SK-N-SH (cell line): ENCODE measurements around the gene TLN1. TPM values are rescaled to one million over a fixed set of nuclear protein-coding genes. Genes with fewer than 3 reads are reported as not detected.

Experiments used
- CTCF ChIA-PET: fragments of 300-600, 350-600 bp; formaldehyde crosslinking; extraction: SDS; loops from one replicate; lab custom pipeline; 2021; lab: Yijun Ruan, JAX
- POLR2A ChIA-PET: fragments of 350-600 bp; sonication (Branson Sonifier 250); formaldehyde crosslinking; extraction: SDS; loops from one replicate; lab custom pipeline; 2020; ENCODE audit warnings: antibody characterized with exemption, inconsistent platforms; lab: Yijun Ruan, JAX
- DNase-seq: peaks from one replicate; pipeline ENCODE4 v3.0.0; 2012
- H2AFZ ChIP-seq: fragments of 200-600 bp; sonication (generic); 2 replicates; pipeline ENCODE4 v1.8.1; 2016; ENCODE audit warnings: antibody characterized with exemption, mild to moderate bottlenecking, low read depth
- H3F3A ChIP-seq: fragments of 200-600 bp; sonication (generic); replicated peaks from 2 replicates; pipeline ENCODE3; 2016; ENCODE audit warnings: antibody characterized with exemption, mild to moderate bottlenecking; ENCODE audit not compliant: insufficient read depth
- H3K27ac ChIP-seq, 2 experiments: fragments of 200-500 bp in 1 of 2; fragments of 200-600 bp in 1 of 2; sonication (Bioruptor generic) in 1 of 2; sonication (generic), shearing (Covaris generic) in 1 of 2; 2 replicates each; pipeline versions ENCODE4 v1.5.1 to v1.6.1; 2014 to 2016; ENCODE audit warnings: low read depth in 2 of 2, inconsistent platforms in 1 of 2, low read length in 1 of 2, mild to moderate bottlenecking in 1 of 2, mixed read lengths in 1 of 2
- H3K27me3 ChIP-seq: fragments of 200-600 bp; sonication (generic), shearing (Covaris generic); 2 replicates; pipeline ENCODE4 v1.6.1; 2016; ENCODE audit warnings: mixed run types; ENCODE audit not compliant: insufficient read depth
- H3K36me3 ChIP-seq, 2 experiments: fragments of 200-500 bp in 1 of 2; fragments of 200-600 bp in 1 of 2; sonication (Bioruptor generic) in 1 of 2; sonication (generic) in 1 of 2; replicated peaks in 1 of 2; 2 replicates each; pipeline versions ENCODE3 to v1.5.1; 2014 to 2016; ENCODE audit warnings: low read length in 1 of 2, mild to moderate bottlenecking in 1 of 2; ENCODE audit not compliant: insufficient read depth in 2 of 2, control insufficient read depth in 1 of 2
- H3K4me1 ChIP-seq, 2 experiments: fragments of 200-500 bp in 1 of 2; fragments of 200-600 bp in 1 of 2; sonication (Bioruptor generic) in 1 of 2; sonication (generic), shearing (Covaris generic) in 1 of 2; 2 replicates each; pipeline versions ENCODE4 v1.5.1 to v1.6.1; 2014 to 2016; ENCODE audit warnings: low read depth in 1 of 2, low read length in 1 of 2, mixed run types in 1 of 2; ENCODE audit not compliant: insufficient read depth in 2 of 2, control insufficient read depth in 1 of 2
- H3K4me2 ChIP-seq: fragments of 200-600 bp; sonication (generic), shearing (Covaris generic); 2 replicates; pipeline ENCODE4 v1.6.1; 2017; ENCODE audit warnings: mixed run types
- H3K4me3 ChIP-seq, 2 experiments: fragments of 200-500 bp in 1 of 2; fragments of 200-600 bp in 1 of 2; sonication (Bioruptor generic) in 1 of 2; sonication (generic), shearing (Covaris generic) in 1 of 2; 2 replicates each; pipeline versions ENCODE4 v1.5.1 to v1.8.1; 2014 to 2016; ENCODE audit warnings: low read depth in 2 of 2, inconsistent platforms in 1 of 2, low read length in 1 of 2, mild to moderate bottlenecking in 1 of 2, mixed read lengths in 1 of 2, moderate library complexity in 1 of 2
- H3K79me2 ChIP-seq: fragments of 200-600 bp; sonication (generic); 2 replicates; pipeline ENCODE4 v1.8.1; 2017; ENCODE audit warnings: mild to moderate bottlenecking; ENCODE audit not compliant: insufficient read depth
- H3K9ac ChIP-seq: fragments of 200-600 bp; sonication (generic); 2 replicates; pipeline ENCODE4 v1.6.1; 2017; ENCODE audit warnings: mixed run types
- H3K9me2 ChIP-seq: fragments of 200-600 bp; sonication (generic); 2 replicates; pipeline ENCODE4 v1.6.1; 2017; ENCODE audit warnings: mixed run types
- H3K9me3 ChIP-seq: fragments of 200-600 bp; sonication (generic); 2 replicates; pipeline ENCODE4 v1.6.1; 2017; ENCODE audit warnings: mixed run types, mild to moderate bottlenecking, moderate library complexity
- H4K20me1 ChIP-seq: fragments of 200-600 bp; sonication (generic); 2 replicates; pipeline ENCODE4 v1.6.1; 2017; ENCODE audit warnings: mild to moderate bottlenecking, mixed run types; ENCODE audit not compliant: insufficient read depth
- CHD2 ChIP-seq: fragments of 150-350 bp; IDR thresholded peaks from 2 replicates; pipeline ENCODE4 v1.6.1; 2018; ENCODE audit warnings: low read length; ENCODE audit not compliant: partially characterized antibody
- EZH2phosphoT487 ChIP-seq: fragments of 200-600 bp; sonication (generic); IDR thresholded peaks from 2 replicates; pipeline ENCODE4 v1.6.1; 2017; ENCODE audit warnings: low read depth, mixed run types, mild to moderate bottlenecking, antibody characterized with exemption, moderate library complexity, borderline replicate concordance
- GABPA ChIP-seq: IDR thresholded peaks from 2 replicates; pipeline ENCODE4 v1.4.0; 2012; ENCODE audit warnings: low read depth, mild to moderate bottlenecking
- MAX ChIP-seq: IDR thresholded peaks from 2 replicates; pipeline ENCODE4 v1.4.0; 2012; ENCODE audit warnings: low read depth
- NFIC ChIP-seq: IDR thresholded peaks from 2 replicates; pipeline ENCODE4 v1.4.0; 2012; ENCODE audit warnings: borderline replicate concordance
- PBX3 ChIP-seq: IDR thresholded peaks from 2 replicates; pipeline ENCODE4; 2012
- RCOR1 ChIP-seq: fragments of 150-350 bp; IDR thresholded peaks from 2 replicates; pipeline ENCODE4 v1.6.1; 2017; ENCODE audit warnings: antibody characterized with exemption, low read length
- REST ChIP-seq: IDR thresholded peaks from 2 replicates; pipeline ENCODE4 v1.6.1; 2012; ENCODE audit warnings: mild to moderate bottlenecking, low read depth, low read length, moderate library complexity
- RFX5 ChIP-seq: IDR thresholded peaks from 2 replicates; pipeline ENCODE4 v1.6.1; 2012; ENCODE audit warnings: mild to moderate bottlenecking, improper control_type of control experiment, low read length
- RXRA ChIP-seq: IDR thresholded peaks from 2 replicates; pipeline ENCODE4 v1.4.0; 2012; ENCODE audit warnings: low read depth, mild to moderate bottlenecking, borderline replicate concordance
- SIN3A ChIP-seq: IDR thresholded peaks from 2 replicates; pipeline ENCODE4 v1.6.1; 2012; ENCODE audit warnings: low read depth, mild to moderate bottlenecking, low read length, moderate library complexity, borderline replicate concordance
- TAF1 ChIP-seq: IDR thresholded peaks from 2 replicates; pipeline ENCODE4 v1.6.1; 2012; ENCODE audit warnings: low read depth, mild to moderate bottlenecking, low read length, moderate library complexity, borderline replicate concordance
- WGBS: methylation state at CpG from one replicate; pipeline ENCODE4 v1.1.6; 2017; ENCODE audit warnings: low lambda C conversion rate; 5-methylcytosine and 5-hydroxymethylcytosine counted together
- polyA plus RNA-seq, 3 experiments: library from polyadenylated mRNA; depleted of rRNA; stranded (reverse); fragments of >200 nt; gene quantifications; 2 replicates each; pipeline ENCODE4 v1.2.3, GENCODE V29; 2012
- TF ChIP-seq, protein P1 (sequence below): fragments of 200-600 bp; sonication (generic); IDR thresholded peaks from 2 replicates; pipeline ENCODE4 v1.6.1; 2017; ENCODE audit warnings: antibody characterized with exemption, mild to moderate bottlenecking, moderate library complexity
- TF ChIP-seq, protein P2 (sequence below): fragments of 150-350 bp; IDR thresholded peaks from 2 replicates; pipeline ENCODE4 v1.6.1; 2016; ENCODE audit warnings: mild to moderate bottlenecking, low read depth, low read length

Gene TLN1
- polyA plus RNA-seq, 1 of the 3 experiments (the other 2 are of a cell fraction) = 115 TPM

DNA sequence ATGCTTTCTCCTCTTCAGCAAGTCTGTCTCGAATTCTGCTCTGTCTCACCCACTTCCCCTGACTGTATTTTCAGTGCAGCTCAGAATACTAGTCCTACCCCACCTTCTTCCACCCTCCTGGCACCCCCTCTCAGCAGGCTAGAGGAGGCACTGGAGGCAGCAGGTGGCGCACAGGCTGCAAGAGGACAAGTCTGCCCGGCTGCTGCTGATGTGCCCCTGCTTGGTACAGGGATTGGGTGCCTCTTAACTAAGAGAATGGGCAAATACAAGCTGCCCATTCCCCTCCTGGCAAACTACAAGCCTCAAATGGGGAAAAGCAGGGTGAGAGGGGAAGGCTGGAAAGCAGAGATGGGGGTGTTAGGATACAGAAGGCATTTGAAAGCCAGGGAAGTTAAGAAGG is 5.1 kb downstream of the TLN1 start:
- H3K9me3 ChIP-seq = no peaks in the 10 kb centered on the region
- H4K20me1 ChIP-seq = peaks cover 18% of the 10 kb centered on the region
- no peak overlapping the region for H2AFZ ChIP-seq
- peaks cover 40% of the 10 kb centered on the region in 2 experiments for H3K36me3 ChIP-seq
- H3K4me1 ChIP-seq = peaks cover 27 to 36% of the 10 kb centered on the region in 2 experiments
- TF ChIP-seq RFX5 = peak; percentile 98
- TF ChIP-seq NFIC = no peak
- TF ChIP-seq, protein P1, sequence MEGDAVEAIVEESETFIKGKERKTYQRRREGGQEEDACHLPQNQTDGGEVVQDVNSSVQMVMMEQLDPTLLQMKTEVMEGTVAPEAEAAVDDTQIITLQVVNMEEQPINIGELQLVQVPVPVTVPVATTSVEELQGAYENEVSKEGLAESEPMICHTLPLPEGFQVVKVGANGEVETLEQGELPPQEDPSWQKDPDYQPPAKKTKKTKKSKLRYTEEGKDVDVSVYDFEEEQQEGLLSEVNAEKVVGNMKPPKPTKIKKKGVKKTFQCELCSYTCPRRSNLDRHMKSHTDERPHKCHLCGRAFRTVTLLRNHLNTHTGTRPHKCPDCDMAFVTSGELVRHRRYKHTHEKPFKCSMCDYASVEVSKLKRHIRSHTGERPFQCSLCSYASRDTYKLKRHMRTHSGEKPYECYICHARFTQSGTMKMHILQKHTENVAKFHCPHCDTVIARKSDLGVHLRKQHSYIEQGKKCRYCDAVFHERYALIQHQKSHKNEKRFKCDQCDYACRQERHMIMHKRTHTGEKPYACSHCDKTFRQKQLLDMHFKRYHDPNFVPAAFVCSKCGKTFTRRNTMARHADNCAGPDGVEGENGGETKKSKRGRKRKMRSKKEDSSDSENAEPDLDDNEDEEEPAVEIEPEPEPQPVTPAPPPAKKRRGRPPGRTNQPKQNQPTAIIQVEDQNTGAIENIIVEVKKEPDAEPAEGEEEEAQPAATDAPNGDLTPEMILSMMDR = peak; percentile 29; the same call in 1 of the 2 replicates
- TF ChIP-seq EZH2phosphoT487 = no peak
- TF ChIP-seq, all 33 proteins: peak for 2
- peaks cover 93% of the 10 kb centered on the region for H3K79me2 ChIP-seq
- no peaks in the 10 kb centered on the region for H3K9me2 ChIP-seq
- CTCF ChIA-PET = interaction anchor here (0.7 to 9.7 kb wide), 12 partner anchors 9 to 123 kb away, joined by 3 to 103 read pairs (median 6); partner anchors contain the start of genes CCDC107, RMRP and TPM2
- no peak for DNase-seq
- H3K27ac ChIP-seq = peak overlapping the region; percentile 68 to 94
- WGBS = 77% methylated on average over 3 of the region's 3 CpGs
- no peak overlapping the region for H3K4me3 ChIP-seq
- POLR2A ChIA-PET = interaction anchor here (1.3 kb wide), 1 partner anchor 30 kb away, joined by 3 read pairs; no protein-coding TSS in a partner anchor
- H3K4me2 ChIP-seq = peak overlapping the region; percentile 91
- peaks cover 28% of the 10 kb centered on the region for H3F3A ChIP-seq
- no peaks in the 10 kb centered on the region for H3K27me3 ChIP-seq
- H3K9ac ChIP-seq = peak overlapping the region; percentile 62

- H2AFZ ChIP-seq = no peak overlapping the region
- H3K27ac ChIP-seq = no peak overlapping the region
- TF ChIP-seq PBX3 (no peak), SIN3A (no peak), NFIC (no peak), CHD2 (no peak), TAF1 (no peak), MAX (no peak), RXRA (no peak), RCOR1 (no peak), REST (no peak), EZH2phosphoT487 (no peak), GABPA (no peak)
- TF ChIP-seq, protein P2, sequence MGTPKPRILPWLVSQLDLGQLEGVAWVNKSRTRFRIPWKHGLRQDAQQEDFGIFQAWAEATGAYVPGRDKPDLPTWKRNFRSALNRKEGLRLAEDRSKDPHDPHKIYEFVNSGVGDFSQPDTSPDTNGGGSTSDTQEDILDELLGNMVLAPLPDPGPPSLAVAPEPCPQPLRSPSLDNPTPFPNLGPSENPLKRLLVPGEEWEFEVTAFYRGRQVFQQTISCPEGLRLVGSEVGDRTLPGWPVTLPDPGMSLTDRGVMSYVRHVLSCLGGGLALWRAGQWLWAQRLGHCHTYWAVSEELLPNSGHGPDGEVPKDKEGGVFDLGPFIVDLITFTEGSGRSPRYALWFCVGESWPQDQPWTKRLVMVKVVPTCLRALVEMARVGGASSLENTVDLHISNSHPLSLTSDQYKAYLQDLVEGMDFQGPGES = no peak
- TF ChIP-seq, protein P1 = no peak
These were observed 6.6 kb downstream of the TLN1 start for GRCh38 chr9:35725362-35725761.

More at GRCh38 chr9:35725362-35725761, 6.6 kb downstream of the TLN1 start:
- Histone ChIP-seq H3F3A (peaks cover 24% of the 10 kb centered on the region), H3K36me3 (peaks cover 55 to 56% of the 10 kb centered on the region in 2 experiments), H3K9me2 (no peaks in the 10 kb centered on the region), H3K9ac (no peak overlapping the region), H3K79me2 (peaks cover 77% of the 10 kb centered on the region), H3K4me2 (no peak overlapping the region), H3K4me3 (no peak overlapping the region), H4K20me1 (peaks cover 14% of the 10 kb centered on the region), H3K4me1 (peaks cover 27 to 28% of the 10 kb centered on the region in 2 experiments), H3K27me3 (no peaks in the 10 kb centered on the region), H3K9me3 (no peaks in the 10 kb centered on the region)
- POLR2A ChIA-PET = no interaction called here
- CTCF ChIA-PET = interaction anchor here (1.0 to 9.7 kb wide), 5 partner anchors 10 to 67 kb away, joined by 3 to 103 read pairs (median 5); partner anchors contain the start of genes CCDC107 and RMRP
- 94% methylated on average over 11 of the region's 11 CpGs for WGBS
- DNase-seq = no peak
